K562 (cell line): ENCODE data around the gene FBXO46. TPM values are rescaled to one million over a fixed set of nuclear protein-coding genes. Genes with fewer than 3 reads are reported as not detected.

Source experiments
- ARID3A ChIP-seq: IDR thresholded peaks from 2 replicates; pipeline ENCODE4 v1.6.1; 2012; ENCODE audit warnings: low read depth, low read length, improper control_type of control experiment, borderline replicate concordance
- ELK3 ChIP-seq: fragments of 450-650 bp; formaldehyde crosslinking; IDR thresholded peaks from 2 replicates; pipeline ENCODE4 v1.4.0; 2020; ENCODE audit warnings: mild to moderate bottlenecking
- HDAC1 ChIP-seq, 2 experiments: fragments of 450-650 bp; IDR thresholded peaks; 2 replicates each; pipeline ENCODE4 v1.6.1; 2016 to 2017; ENCODE audit warnings: inconsistent platforms in 1 of 2, mild to moderate bottlenecking in 1 of 2, moderate library complexity in 1 of 2
- HES1 ChIP-seq: fragments of 450-650 bp; IDR thresholded peaks from 2 replicates; pipeline ENCODE4 v1.6.1; 2016; ENCODE audit warnings: low read depth, mild to moderate bottlenecking, moderate library complexity
- HNRNPK ChIP-seq: fragments of 200-400 bp; formaldehyde crosslinking; IDR thresholded peaks from one replicate; pipeline ENCODE4 v1.6.1; 2018; ENCODE audit warnings: mild to moderate bottlenecking, low read depth, low read length; ENCODE audit not compliant: poor library complexity, severe bottlenecking
- HNRNPUL1 ChIP-seq: fragments of 200-400 bp; formaldehyde crosslinking; IDR thresholded peaks from 2 replicates; pipeline ENCODE4 v1.6.1; 2017; ENCODE audit warnings: low read length
- MCM2 ChIP-seq: fragments of 450-650 bp; IDR thresholded peaks from 2 replicates; pipeline ENCODE4 v1.6.1; 2017; ENCODE audit warnings: low read depth, mild to moderate bottlenecking
- MLLT1 ChIP-seq, 2 experiments: fragments of 450-650 bp; IDR thresholded peaks; 2 replicates each; pipeline ENCODE4 v1.6.1; 2016
- NCOA1 ChIP-seq: fragments of 450-650 bp; IDR thresholded peaks from 2 replicates; pipeline ENCODE4 v1.6.1; 2016; ENCODE audit warnings: low read depth
- NONO ChIP-seq, 2 experiments: fragments of 200-400 bp in 1 of 2; fragments of 450-650 bp in 1 of 2; formaldehyde crosslinking in 1 of 2; IDR thresholded peaks; 2 replicates each; pipeline ENCODE4 v1.6.1; 2017; ENCODE audit warnings: low read depth in 2 of 2, mild to moderate bottlenecking in 2 of 2, moderate library complexity in 2 of 2, low read length in 1 of 2
- NR1H2 ChIP-seq: sonication (generic); formaldehyde crosslinking; IDR thresholded peaks from 2 replicates; pipeline ENCODE4 v1.4.0; 2020; ENCODE audit warnings: mild to moderate bottlenecking, missing genetic modification reagents
- SMARCA5 ChIP-seq: fragments of 450-650 bp; IDR thresholded peaks from 2 replicates; pipeline ENCODE4 v1.6.1; 2016
- TCFL5 ChIP-seq: fragments of 250-450 bp; sonication (Bioruptor Pico); conservative IDR thresholded peaks from 2 replicates; pipeline ENCODE4 v1.6.1; 2021; ENCODE audit warnings: mild to moderate bottlenecking, moderate library complexity, matching md5 sums
- TRIM25 ChIP-seq: fragments of 450-650 bp; IDR thresholded peaks from 2 replicates; pipeline ENCODE4 v1.7.0; 2016; ENCODE audit warnings: borderline replicate concordance
- VEZF1 ChIP-seq: fragments of 200-800 bp; sonication (Bioruptor generic); IDR thresholded peaks from 2 replicates; pipeline ENCODE4 v1.6.1; 2017; ENCODE audit warnings: missing genetic modification characterization, missing compliant biosample characterization
- ZNF217 ChIP-seq: sonication (generic); formaldehyde crosslinking; IDR thresholded peaks from 2 replicates; pipeline ENCODE4 v1.8.0; 2022; ENCODE audit warnings: mild to moderate bottlenecking, missing genetic modification reagents
- ZNF253 ChIP-seq: fragments of 250-450 bp; sonication (Bioruptor Pico); conservative IDR thresholded peaks from 2 replicates; pipeline ENCODE4 v1.6.1; 2021; ENCODE audit warnings: mild to moderate bottlenecking
- ZNF766 ChIP-seq: fragments of 200-800 bp; sonication (Bioruptor generic); conservative IDR thresholded peaks from 2 replicates; pipeline ENCODE4 v1.6.1; 2016; ENCODE audit warnings: missing genetic modification characterization, missing compliant biosample characterization
- ZNF778 ChIP-seq: fragments of 450-650 bp; formaldehyde crosslinking; IDR thresholded peaks from 2 replicates; pipeline ENCODE4 v1.4.0; 2020; ENCODE audit warnings: mild to moderate bottlenecking, moderate library complexity
- polyA plus RNA-seq, 8 experiments: library from polyadenylated mRNA; depleted of rRNA in 4 of 8; stranded (reverse) in 5 of 8; unstranded in 3 of 8; fragments of >200 nt; fragmentation: Nextera tagmentation in 2 of 8; fragmentation: Illumina TruSeq in 1 of 8; extraction: Ambion mirVana in 2 of 8; extraction: Trizol in 1 of 8; gene quantifications; 2 replicates each; pipeline versions ENCODE4 v1.2.1 to v1.2.3, GENCODE V29; 2011 to 2014; ENCODE audit warnings: inconsistent platforms in 1 of 8, missing spikeins in 1 of 8
- total RNA-seq, 7 experiments: library from RNA; depleted of rRNA in 6 of 7; stranded (reverse); fragments of >200 nt in 6 of 7; fragmentation: Illumina TruSeq in 2 of 7; extraction: Trizol in 2 of 7; gene quantifications; 2 replicates each; pipeline versions ENCODE4 v1.2.1 to v1.2.3, GENCODE V29; 2011 to 2021; ENCODE audit warnings: low replicate concordance in 1 of 7

The FBXO46 gene
- total and polyA plus RNA-seq, 9 of the 15 experiments (the other 6 are each of a cell fraction or from before 2014, with no cell fraction given), result 1.5 to 36.1 (median 7.3) TPM

- TF ChIP-seq NONO (IDR thresholded peaks at IDR 0.05; ENCODE audit: low read depth in 2 of 2, low read length in 1 of 2), result no peak
- TF ChIP-seq MLLT1 (IDR thresholded peaks at IDR 0.05), result 0 out of 4 replicates have a peak, but pooled peaks have one; percentile 20 to 51
- TF ChIP-seq ZNF778 (CRISPR knock-in tag), result no peak
- no peak for TF ChIP-seq ELK3 (CRISPR knock-in tag)
- 0 out of 2 replicates have a peak, but pooled peaks have one; percentile 91 for TF ChIP-seq TRIM25
- no peak for TF ChIP-seq NR1H2 (CRISPR knock-in tag)
- peak; percentile 80 for TF ChIP-seq ZNF766 (CRISPR knock-in tag)
- no peak for TF ChIP-seq HNRNPUL1
- TF ChIP-seq SMARCA5, result no peak; the same call in 1 of the 2 replicates
- TF ChIP-seq NCOA1, result 0 out of 2 replicates have a peak, but pooled peaks have one; percentile 26
- TF ChIP-seq VEZF1, result peak; percentile 88
- no peak for TF ChIP-seq ZNF253 (CRISPR knock-in tag)
- TF ChIP-seq HES1, result no peak
- TF ChIP-seq HDAC1 (IDR thresholded peaks at IDR 0.05), result peak in 1 of 2 experiments; percentile 88; a peak in 2 of 4 replicates
- TF ChIP-seq ZNF217 (CRISPR knock-in tag), result no peak
- TF ChIP-seq TCFL5, result no peak
- no peak for TF ChIP-seq MCM2
- TF ChIP-seq HNRNPK, result no peak
- TF ChIP-seq ARID3A, result no peak
These were observed at the start of gene FBXO46 (continued) for GRCh38 chr19:45730368-45731288.
